GM21737 (cell line): ENCODE results near the gene BAHD1.

Source experiments
- ATAC-seq: cut with Tn5 transposase; IDR thresholded peaks from one replicate; pipeline ENCODE4 v1.9.1; 2021; ENCODE audit warnings: mild to moderate bottlenecking, moderate library complexity; ENCODE audit not compliant: unreplicated experiment

The BAHD1 gene

DNA sequence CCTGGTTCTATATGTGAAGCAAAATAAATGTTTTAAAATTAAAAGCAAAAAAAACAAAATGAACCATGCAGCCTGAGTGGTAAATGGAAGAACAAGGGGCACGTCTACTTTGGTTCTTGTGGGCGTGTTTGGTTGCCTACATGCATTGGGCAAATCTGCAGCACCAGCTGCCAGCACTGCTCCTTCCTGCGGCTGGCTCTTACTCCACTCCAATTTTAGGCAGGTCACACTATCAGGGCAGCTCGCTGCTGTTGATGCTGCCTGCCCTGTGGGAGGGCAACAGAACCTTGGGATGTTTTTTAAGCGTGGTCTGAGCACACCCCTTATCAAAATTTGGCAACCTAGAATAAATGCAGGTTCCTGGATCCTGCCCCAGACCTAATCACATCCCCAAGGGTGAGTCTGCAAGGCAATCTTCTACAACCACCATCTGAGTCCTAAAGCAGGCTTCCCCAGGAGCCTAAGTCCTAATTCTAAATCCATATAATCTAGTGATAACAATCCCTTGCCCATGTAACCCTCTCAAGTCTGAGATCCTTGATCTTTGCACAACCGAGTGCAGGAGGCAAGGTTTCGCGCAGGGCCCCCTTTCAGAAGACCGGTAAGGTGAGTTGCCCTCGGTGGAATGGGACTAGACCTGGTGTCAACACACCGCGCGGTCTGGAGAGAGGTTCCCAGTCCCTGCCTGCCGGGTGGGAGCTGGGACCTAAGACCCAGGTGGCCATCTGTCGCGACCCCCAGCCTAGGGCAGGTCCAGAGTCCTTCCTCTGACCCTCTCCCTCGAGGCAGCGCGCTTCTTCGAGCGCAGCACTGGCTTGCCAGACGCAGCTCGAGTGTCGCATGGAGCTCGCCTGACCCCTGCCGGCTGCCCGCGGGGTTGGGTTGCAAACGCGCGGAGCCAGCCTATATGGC is 19.3 kb upstream of the BAHD1 start:
- peak; percentile 69 for ATAC-seq

GRCh38 chr15:40424483-40425115 is 16.2 kb upstream of the BAHD1 start:
- no peak for ATAC-seq

DNA sequence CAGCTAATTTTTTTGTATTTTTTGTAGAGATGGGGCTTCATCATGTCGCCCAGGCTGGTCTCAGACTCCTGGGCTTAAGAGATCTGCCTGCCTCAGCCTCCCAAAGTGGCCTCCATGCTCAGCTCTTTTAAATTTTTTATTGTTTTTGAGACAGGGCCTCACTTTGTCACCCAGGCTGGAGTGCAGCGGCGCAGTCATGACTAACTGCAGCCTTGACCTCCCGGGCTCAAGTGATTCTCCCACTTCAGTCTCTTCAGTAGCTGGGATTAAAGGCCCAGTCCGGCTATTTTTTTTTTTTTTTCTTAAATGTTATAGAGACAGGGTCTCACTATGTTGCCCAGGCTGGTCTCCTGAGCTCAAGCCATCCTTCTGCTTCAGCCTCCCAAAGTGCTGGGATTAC is 15.1 kb upstream of the BAHD1 start:
- ATAC-seq, result no peak

- ATAC-seq, result no peak
Measured at GRCh38 chr15:40427188-40427587, 13.6 kb upstream of the BAHD1 start.

- no peak for ATAC-seq
Measured at GRCh38 chr15:40428185-40428584, 12.6 kb upstream of the BAHD1 start.

GRCh38 chr15:40429068-40429710 is 11.6 kb upstream of the BAHD1 start:
- ATAC-seq, result no peak

GRCh38 chr15:40430271-40430805 is 10.4 kb upstream of the BAHD1 start:
- ATAC-seq, result no peak

GRCh38 chr15:40435023-40435709 is 5.6 kb upstream of the BAHD1 start:
- no peak for ATAC-seq

DNA sequence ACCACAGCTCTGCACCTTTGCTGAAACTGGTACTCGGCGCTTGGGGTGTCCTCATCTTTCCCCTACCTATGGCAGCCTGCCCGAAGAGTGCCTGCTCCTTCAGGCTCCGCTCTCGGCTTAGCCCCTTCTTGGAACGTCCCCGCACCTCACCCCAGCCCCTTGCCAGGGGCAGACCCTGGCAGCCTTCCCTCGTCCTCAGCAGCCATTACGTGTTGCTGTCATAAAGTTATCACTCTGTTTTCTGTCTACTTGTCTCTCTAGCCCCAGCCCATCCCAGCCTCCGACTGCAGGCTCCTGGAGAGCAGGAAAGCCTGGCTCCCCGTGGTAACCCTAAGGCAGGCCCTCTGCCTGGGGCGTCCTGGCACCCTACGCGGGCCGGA is 5.1 kb upstream of the BAHD1 start:
- ATAC-seq, result no peak

DNA sequence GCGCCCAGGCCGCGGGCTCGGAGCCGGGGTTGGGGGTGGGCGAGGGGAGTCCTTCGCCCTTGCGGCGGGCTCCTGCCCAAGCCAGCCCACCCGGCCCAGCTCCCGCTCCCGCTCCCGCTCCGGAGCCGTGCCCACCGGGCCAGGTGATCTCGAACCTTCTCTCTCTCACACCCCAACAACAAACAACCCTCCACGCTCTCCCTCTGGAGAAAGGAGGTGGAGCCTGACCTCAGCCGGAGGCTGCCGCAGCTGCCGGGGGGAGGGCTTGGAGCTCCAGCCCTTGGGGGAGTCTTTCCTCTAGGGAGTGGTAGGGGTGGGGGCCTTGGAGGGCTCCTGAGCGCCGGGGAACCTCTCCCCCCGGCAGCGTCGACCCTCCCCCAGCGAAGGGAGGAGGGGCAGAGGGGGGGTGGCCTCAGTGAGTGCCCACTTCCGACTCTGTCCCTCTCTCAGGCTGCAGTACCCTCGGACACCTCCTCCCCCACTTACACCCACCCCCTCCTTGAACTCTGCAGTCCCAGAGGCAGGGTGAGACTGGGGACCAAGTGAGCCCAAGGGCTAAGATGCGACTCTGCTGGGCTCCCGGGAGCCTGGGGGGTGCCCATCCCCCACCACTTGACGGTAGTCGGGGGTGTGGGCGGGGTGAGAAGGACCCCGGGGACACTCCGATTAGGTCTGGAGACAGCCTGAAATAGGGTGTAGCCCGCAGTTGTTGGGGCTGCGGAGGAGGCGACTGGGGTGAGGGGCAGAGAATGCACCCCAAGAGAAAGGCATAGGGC is 4.4 kb upstream of the BAHD1 start:
- no peak for ATAC-seq

DNA sequence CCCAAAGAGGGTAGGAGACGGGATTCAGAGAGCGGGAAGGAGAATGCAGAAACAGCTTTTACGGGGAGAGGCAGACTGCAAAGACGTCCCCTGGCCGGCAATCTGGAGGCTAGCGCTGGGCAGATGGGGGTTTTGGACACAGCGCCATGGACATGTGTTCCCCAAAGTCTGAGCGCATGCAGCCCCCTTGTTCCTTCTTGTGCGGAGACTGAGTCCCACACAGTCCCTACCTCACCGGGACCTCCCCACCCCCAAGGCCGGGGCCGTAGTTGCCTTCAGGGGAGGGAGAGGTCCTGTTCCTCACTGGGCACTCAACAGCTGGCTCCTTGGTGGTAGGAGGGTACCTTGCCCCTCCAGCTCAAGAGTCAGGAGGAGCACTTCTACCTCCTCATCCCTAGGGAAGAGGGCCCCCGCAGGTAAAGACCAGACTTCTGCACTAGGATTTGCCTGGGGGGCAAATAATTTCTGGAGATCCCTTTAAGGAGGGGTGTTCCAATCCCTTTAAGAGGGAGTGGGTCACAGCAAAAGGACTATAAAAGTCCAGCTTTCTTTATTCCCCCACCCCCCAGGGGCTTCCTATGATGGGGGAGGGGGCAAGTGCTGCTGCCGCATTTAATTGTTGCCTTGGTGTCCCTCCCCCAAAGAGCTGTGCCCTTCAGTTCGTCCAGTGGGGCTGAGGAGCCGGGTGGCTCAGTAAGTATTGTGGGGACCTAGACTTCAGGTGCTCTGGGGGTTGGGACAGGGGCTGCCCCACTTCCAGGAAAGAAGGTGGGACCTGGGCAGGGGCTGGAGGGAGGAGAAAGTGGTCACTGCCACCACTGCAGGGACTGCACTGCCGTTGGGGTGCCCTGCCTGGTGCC is 3.6 kb upstream of the BAHD1 start:
- ATAC-seq, result no peak

- no peak for ATAC-seq
Measured at GRCh38 chr15:40437752-40438687, 2.7 kb upstream of the BAHD1 start.

DNA sequence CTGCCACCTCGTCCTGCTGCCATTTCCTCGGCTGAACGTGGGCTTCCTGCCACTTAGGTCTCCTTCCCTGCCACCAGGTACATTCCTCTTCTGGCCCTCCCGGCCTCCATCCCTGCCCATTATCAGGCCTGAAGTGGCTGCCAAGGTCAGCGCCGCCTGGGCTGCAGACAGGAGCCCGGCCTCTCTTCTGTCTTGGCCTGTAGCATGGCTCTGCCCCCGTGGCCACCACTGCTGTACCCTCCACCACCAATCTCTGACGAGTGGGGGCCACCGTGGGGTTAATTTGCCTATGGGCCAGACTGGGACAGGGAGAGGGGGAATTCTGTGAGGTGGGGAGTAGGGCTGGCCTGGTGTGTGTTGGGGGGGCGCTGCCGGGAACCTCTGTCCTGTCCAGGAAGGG is 2.0 kb upstream of the BAHD1 start:
- no peak for ATAC-seq

- ATAC-seq, result no peak
Measured at GRCh38 chr15:40439461-40439959, 1.2 kb upstream of the BAHD1 start.

- ATAC-seq, result no peak
Measured at GRCh38 chr15:40439960-40440742, 602 bp upstream of the BAHD1 start.

GRCh38 chr15:40441565-40442531 is 1.1 kb downstream of the BAHD1 start:
- ATAC-seq, result peak; percentile 9
